GM18861 (cell line): Measurements from ENCODE around the gene IGF2BP2.
"Not testable (repeated sequence)": the region's sequence is repeated elsewhere in the genome, so short reads cannot be mapped to it uniquely, and the experiment has no call there.

Source experiments
- ATAC-seq: cut with Tn5 transposase; IDR thresholded peaks from one replicate; pipeline ENCODE4 v1.9.1; 2021; ENCODE audit not compliant: unreplicated experiment

Gene IGF2BP2

DNA sequence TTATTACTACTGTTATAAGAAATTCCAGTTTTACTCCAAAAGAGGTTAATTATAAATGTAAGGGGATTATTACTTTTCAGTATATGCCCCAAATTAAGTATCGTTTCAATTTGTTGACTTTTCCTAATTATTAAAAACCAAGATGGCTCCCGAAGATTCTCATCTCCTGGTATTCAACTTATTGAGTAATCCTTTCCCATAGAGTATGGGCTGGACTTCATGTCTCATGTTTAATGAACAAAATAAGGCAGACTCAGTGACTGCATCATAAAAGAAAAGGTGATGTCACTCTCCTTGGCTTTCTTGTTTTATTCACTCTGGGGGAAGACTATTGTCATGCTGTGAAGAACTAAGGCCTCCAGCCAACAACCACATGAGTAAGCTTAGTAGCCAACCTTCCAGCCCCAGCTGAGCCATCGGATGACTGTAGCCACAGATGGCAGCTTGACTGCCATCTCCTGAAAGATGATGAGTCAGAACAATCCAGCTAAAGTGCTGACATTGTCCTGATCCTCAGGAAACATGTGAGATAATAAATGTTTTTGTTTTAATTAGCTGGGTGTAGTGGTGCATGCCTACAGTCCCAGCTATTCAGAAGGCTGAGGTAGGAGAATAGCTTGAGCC lies 17.3 kb downstream of the IGF2BP2 start:
- ATAC-seq = no peak

DNA sequence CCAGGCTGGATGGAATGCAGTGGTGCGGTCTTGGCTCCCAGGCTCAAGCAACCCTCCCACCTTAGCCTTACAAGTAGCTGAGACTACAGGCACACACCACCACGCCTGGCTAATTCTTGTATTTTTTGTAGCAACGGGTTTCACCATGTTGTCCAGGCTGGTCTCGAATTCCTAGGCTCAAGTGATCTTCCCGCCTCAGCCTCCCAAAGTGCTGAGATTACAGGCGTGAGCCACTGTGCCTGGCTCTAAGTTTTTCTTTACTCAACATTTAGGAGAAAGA lies 26.1 kb downstream of the IGF2BP2 start:
- not testable (repeated sequence) for ATAC-seq

DNA sequence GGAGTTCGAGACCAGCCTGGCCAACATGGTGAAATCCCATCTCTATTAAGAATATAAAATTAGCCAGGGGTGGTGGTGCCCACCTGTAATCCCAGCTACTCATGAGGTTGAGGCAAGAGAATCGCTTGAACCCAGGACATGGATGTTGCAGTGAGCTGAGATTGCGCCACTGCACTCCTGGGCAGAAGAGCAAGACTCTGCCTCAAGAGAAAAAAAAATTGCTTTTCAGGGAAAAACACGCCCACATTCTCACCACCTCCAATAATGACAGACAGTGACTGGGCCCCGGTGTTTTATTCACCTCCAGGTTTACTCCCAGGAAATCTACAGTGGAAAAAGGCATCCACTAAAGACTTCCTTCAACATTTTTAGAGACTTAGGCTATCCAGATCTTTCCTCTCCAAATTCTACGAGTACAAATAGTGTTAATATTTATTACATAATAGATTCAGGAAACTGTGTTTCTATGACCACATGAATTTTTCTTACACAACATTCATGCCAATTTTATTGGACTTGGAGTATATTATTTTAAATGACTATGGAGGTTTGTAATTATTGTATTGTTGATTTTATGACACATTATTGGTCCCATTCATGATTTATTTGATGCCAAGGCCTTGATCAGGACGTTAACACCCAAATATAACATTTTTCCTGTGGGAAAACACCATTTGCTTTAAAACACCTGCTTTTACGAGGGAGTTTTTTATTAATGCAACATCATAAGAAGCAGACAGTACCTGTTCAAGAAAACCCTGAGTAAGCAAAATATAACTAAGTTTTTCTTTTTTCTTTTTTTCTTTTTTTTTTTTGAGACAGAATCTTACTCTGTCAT lies 26.6 kb downstream of the IGF2BP2 start:
- no peak for ATAC-seq

- ATAC-seq = no peak
These were observed 27.5 kb downstream of the IGF2BP2 start for GRCh38 chr3:185797108-185797881.

GRCh38 chr3:185796431-185797107 lies 28.3 kb downstream of the IGF2BP2 start:
- no peak for ATAC-seq

GRCh38 chr3:185793381-185793780 lies 31.5 kb downstream of the IGF2BP2 start:
- ATAC-seq = no peak

DNA sequence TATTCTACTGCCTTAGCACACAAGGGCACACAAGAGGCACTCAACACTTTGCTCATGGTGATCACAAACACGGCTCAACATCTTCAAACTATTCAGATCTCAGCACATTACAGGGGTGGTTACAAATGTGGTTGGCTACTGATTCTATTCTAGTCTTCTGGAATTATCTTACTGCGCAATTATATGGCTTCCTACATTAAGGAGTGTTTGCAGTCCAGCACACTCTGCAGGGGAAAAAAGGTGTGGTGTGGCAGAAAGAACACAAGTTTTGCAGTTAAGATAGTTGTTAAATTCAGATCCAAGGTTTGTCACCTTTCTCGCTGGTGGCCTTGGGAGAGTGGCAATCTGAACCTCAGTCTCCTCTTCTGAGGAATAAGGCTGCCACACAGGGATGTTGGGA lies 31.9 kb downstream of the IGF2BP2 start:
- ATAC-seq = no peak

GRCh38 chr3:185789891-185790830 lies 34.7 kb downstream of the IGF2BP2 start:
- no peak for ATAC-seq

GRCh38 chr3:185789134-185789533 lies 35.7 kb downstream of the IGF2BP2 start:
- no peak for ATAC-seq

GRCh38 chr3:185788292-185788691 lies 36.5 kb downstream of the IGF2BP2 start:
- ATAC-seq = no peak

DNA sequence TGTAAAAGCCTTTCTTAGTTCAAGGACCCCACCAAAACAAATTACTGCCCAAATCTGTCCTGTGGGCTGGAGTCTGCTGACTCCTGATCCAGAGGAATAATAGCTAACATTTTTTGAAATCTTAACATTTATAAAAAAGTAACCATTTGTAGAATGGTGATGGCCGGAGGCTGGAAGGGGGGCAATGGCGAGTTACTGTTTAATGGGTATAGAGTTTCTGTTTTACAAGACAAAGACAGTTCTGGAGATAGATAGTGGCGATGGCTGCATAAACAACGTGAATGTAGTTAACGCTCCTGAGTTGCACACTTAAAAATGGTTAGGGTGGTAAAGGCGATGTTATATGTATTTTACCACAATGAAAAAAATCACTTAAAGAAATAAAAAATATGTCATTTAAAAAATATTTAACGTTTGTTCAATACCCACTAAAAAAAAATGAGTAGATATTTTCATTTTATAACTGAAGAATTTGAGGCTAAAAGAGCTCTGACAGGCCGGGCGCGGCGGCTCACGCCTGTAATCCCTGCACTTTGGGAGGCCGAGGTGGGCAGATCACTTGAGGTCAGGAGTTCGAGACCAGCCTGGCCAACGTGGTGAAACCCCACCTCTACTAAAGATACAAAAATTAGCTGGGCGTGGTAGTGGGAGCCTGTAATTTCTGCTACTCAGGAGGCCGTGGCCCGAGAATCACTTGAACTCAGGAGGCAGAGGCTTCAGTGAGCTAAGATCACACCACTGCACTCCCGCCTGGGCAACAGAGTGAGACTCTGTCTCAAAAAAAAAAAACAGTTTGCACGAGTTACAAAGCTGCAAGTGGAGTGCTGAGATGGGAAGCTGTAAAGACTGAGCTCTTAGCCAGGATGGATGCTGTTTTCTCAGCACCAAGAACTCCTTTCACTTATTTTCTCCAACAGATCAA lies 37.6 kb downstream of the IGF2BP2 start:
- no peak for ATAC-seq

DNA sequence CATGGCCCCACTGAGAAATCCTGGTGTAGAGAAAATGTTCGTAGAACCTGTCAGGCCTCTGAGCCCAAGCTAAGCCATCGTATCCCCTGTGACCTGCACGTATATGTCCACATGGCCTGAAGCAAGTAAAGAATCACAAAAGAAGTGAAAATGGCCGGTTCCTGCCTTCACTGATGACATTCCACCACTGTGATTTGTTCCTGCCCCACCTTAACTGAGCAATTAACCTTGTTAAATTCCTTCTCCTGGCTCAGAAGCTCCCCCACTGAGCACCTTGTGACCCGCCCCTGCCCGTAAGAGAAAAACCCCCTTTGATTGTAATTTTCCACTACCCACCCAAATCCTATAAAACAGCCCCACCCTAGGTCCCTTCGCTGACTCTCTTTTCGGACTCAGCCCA lies 38.6 kb downstream of the IGF2BP2 start:
- ATAC-seq = not testable (repeated sequence)

GRCh38 chr3:185784317-185784716 lies 40.5 kb downstream of the IGF2BP2 start:
- no peak for ATAC-seq

DNA sequence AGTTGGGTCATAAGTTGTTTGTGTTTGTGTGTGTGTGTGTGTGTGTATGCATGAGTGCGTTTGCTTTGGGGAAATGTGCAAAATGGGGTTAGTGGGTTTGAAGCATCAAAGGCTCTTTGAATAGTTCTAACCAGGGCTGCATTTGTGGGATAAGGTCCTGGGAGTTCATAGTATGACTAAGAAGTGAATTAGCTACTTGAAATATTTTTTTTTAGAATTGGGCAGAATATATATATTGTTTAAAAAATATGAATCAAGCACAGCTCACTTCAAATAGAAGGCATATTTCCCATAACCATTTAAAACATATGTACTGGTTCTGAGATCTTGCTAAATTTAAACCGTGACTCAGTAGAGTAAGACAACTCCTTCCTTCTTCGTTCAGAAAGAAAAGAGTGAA lies 43.1 kb downstream of the IGF2BP2 start:
- ATAC-seq = no peak

DNA sequence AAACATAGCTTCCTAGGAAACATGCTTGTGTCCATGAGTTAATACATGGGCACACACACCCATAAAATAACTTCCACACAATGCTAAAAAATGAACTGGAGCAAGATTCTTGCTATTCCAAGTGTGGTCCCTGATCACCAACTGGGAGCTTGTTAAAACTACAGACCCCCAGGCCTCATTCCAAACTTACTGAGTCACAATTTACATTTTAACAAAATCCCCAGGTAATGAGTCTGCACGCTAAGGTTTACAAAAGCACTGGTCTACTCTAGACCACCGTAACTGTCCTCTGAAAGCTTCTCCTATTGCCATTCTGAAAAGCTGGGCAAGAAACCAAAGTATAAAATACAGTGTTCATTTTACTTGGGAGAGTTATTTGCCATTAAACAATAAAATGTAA lies 45.4 kb downstream of the IGF2BP2 start:
- no peak for ATAC-seq

DNA sequence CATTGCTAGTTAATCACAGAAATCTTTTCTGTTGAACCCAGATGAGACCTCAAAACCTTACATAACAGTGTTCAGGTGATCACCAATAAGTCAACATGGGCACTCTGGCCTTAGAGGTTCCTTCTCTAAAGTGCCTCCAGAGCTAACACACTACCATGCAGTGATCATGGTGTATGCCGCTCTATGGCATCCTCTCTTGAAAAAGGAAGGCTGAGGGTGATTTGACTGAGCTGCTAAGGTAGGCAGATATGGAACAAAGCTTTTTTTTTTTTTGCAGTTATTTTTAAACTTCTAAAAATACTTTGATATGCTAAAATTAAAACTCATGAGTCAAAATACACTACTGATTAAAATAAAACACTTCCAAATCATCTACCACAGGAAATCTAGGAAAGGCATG lies 46.0 kb downstream of the IGF2BP2 start:
- no peak for ATAC-seq

- ATAC-seq = no peak
These were observed 46.7 kb downstream of the IGF2BP2 start for GRCh38 chr3:185778094-185778493.

GRCh38 chr3:185770109-185770508 lies 54.7 kb downstream of the IGF2BP2 start:
- no peak for ATAC-seq

- ATAC-seq = not testable (repeated sequence)
These were observed 56.3 kb downstream of the IGF2BP2 start for GRCh38 chr3:185768578-185768982.
